H1 (cell line): ENCODE measurements around the gene NAT8L. TPM values are rescaled to one million over a fixed set of nuclear protein-coding genes. Genes with fewer than 3 reads are reported as not detected.

Experiments
- CTCF ChIA-PET: fragments of 300-600 bp; sonication (Branson Sonifier 250); formaldehyde crosslinking; loops from one replicate; lab custom pipeline; 2021; ENCODE audit not compliant: partially characterized antibody; lab: Charles Lee
- POLR2A ChIA-PET: fragments of 300-600 bp; sonication (Branson Sonifier 250); formaldehyde crosslinking; loops from one replicate; lab custom pipeline; 2021; ENCODE audit warnings: inconsistent platforms; ENCODE audit not compliant: partially characterized antibody; lab: Charles Lee
- DNase-seq, 2 experiments: peaks; one replicate each; pipeline versions ENCODE4 v3.0.0 to v3.0.0-alpha.2; 2010 to 2022; ENCODE audit warnings: low spot score in 2 of 2, low read depth in 1 of 2, mixed read lengths in 1 of 2
- FAIRE-seq: peaks from 2 replicates; lab custom pipeline; 2011; peaks lifted over from hg19 to GRCh38; lab: Jason Lieb, UNC
- H2AFZ ChIP-seq: 2 replicates; pipeline ENCODE4 v1.8.1; 2012; ENCODE audit warnings: low read length, inconsistent platforms
- H2AK5ac ChIP-seq: 2 replicates; pipeline ENCODE4 v1.6.1; 2013; ENCODE audit warnings: low read depth, low read length
- H2BK120ac ChIP-seq: replicated peaks from 2 replicates; pipeline ENCODE3; 2013; ENCODE audit warnings: low read depth, low read length, inconsistent platforms
- H2BK12ac ChIP-seq: 2 replicates; pipeline ENCODE4 v1.6.1; 2013; ENCODE audit warnings: low read depth, low read length
- H2BK15ac ChIP-seq: 2 replicates; pipeline ENCODE4 v1.6.1; 2013; ENCODE audit warnings: low read length
- H2BK20ac ChIP-seq: 2 replicates; pipeline ENCODE4 v1.6.1; 2013; ENCODE audit warnings: low read length
- H2BK5ac ChIP-seq: 2 replicates; pipeline ENCODE4 v1.6.1; 2013; ENCODE audit warnings: low read depth, low read length
- H3K14ac ChIP-seq: 2 replicates; pipeline ENCODE4 v1.6.1; 2013; ENCODE audit warnings: inconsistent platforms; ENCODE audit not compliant: insufficient read length
- H3K18ac ChIP-seq: 2 replicates; pipeline ENCODE4 v1.6.1; 2013; ENCODE audit warnings: low read length; ENCODE audit errors: extremely low read depth
- H3K23ac ChIP-seq: 2 replicates; pipeline ENCODE4 v1.6.1; 2013; ENCODE audit warnings: inconsistent platforms; ENCODE audit not compliant: insufficient read length
- H3K23me2 ChIP-seq: 2 replicates; pipeline ENCODE4 v1.6.1; 2013; ENCODE audit warnings: low read depth, low read length
- H3K27ac ChIP-seq: 2 replicates; pipeline ENCODE4 v1.6.1; 2011; ENCODE audit warnings: low read depth, low read length, inconsistent platforms
- H3K27me3 ChIP-seq, 4 experiments: replicated peaks in 1 of 4; 1 replicate in 1 of 4; 2 replicates in 3 of 4; pipeline versions ENCODE4 v1.6.1 to v1.8.1; 2011 to 2013; ENCODE audit warnings: low read length in 3 of 4, mild to moderate bottlenecking in 3 of 4, inconsistent platforms in 2 of 4, mixed read lengths in 2 of 4, moderate library complexity in 1 of 4; ENCODE audit not compliant: control insufficient read depth in 3 of 4, insufficient read depth in 3 of 4; ENCODE audit errors: extremely low read depth in 1 of 4
- H3K36me3 ChIP-seq, 4 experiments: 2 replicates each; pipeline versions ENCODE4 v1.6.1 to v1.8.1; 2011 to 2013; ENCODE audit warnings: mild to moderate bottlenecking in 4 of 4, low read length in 3 of 4, moderate library complexity in 2 of 4, control low read depth in 1 of 4, inconsistent platforms in 1 of 4; ENCODE audit not compliant: insufficient read depth in 4 of 4, control insufficient read depth in 2 of 4
- H3K4ac ChIP-seq: replicated peaks from 2 replicates; pipeline ENCODE3; 2013; ENCODE audit warnings: low read length, low read depth, mixed read lengths, inconsistent platforms; ENCODE audit not compliant: insufficient read length
- H3K4me1 ChIP-seq, 4 experiments: replicated peaks in 1 of 4; 1 replicate in 1 of 4; 2 replicates in 3 of 4; pipeline versions ENCODE4 v1.6.1 to v1.8.1; 2011 to 2013; ENCODE audit warnings: low read length in 3 of 4, inconsistent platforms in 2 of 4, mixed read lengths in 1 of 4; ENCODE audit not compliant: insufficient read depth in 4 of 4, control insufficient read depth in 3 of 4
- H3K4me2 ChIP-seq, 2 experiments: 2 replicates each; pipeline versions ENCODE4 v1.6.1 to v1.8.1; 2011 to 2013; ENCODE audit warnings: low read depth in 2 of 2, low read length in 2 of 2, control low read depth in 1 of 2, inconsistent platforms in 1 of 2, mild to moderate bottlenecking in 1 of 2; ENCODE audit not compliant: insufficient read depth in 1 of 2
- H3K4me3 ChIP-seq, 4 experiments: fragments of 200-600, 300-600 bp in 1 of 4; sonication (generic), shearing (Covaris generic), sonication (Bioruptor Twin) in 1 of 4; 2 replicates each; pipeline versions ENCODE4 v1.5.1 to v1.8.1; 2011 to 2016; ENCODE audit warnings: low read length in 4 of 4, low read depth in 3 of 4, control low read depth in 2 of 4, inconsistent platforms in 2 of 4, mild to moderate bottlenecking in 2 of 4, mixed read lengths in 1 of 4, moderate library complexity in 1 of 4; ENCODE audit not compliant: insufficient read depth in 2 of 4; ENCODE audit errors: extremely low read depth in 1 of 4
- H3K56ac ChIP-seq: replicated peaks from 2 replicates; pipeline ENCODE3; 2013; ENCODE audit warnings: low read depth, mild to moderate bottlenecking, mixed read lengths, low read length, inconsistent platforms; ENCODE audit not compliant: insufficient read length
- H3K79me1 ChIP-seq: 2 replicates; pipeline ENCODE4 v1.6.1; 2013; ENCODE audit warnings: low read depth, low read length, control low read depth
- H3K79me2 ChIP-seq, 2 experiments: 2 replicates each; pipeline versions ENCODE4 v1.6.1 to v1.8.1; 2012 to 2013; ENCODE audit warnings: low read length in 2 of 2, mild to moderate bottlenecking in 2 of 2, inconsistent platforms in 1 of 2; ENCODE audit not compliant: insufficient read depth in 2 of 2, control insufficient read depth in 1 of 2
- H3K9ac ChIP-seq, 4 experiments: replicated peaks in 1 of 4; 1 replicate in 1 of 4; 2 replicates in 3 of 4; pipeline versions ENCODE4 v1.6.1 to v1.8.1; 2011 to 2013; ENCODE audit warnings: low read depth in 3 of 4, low read length in 3 of 4, control low read depth in 2 of 4, mild to moderate bottlenecking in 2 of 4, moderate library complexity in 2 of 4, inconsistent platforms in 1 of 4; ENCODE audit errors: extremely low read depth in 1 of 4
- H3K9me3 ChIP-seq, 2 experiments: 2 replicates each; pipeline versions ENCODE4 v1.6.1 to v1.8.1; 2012 to 2013; ENCODE audit warnings: mild to moderate bottlenecking in 2 of 2, moderate library complexity in 2 of 2, control low read depth in 1 of 2, inconsistent platforms in 1 of 2, low read depth in 1 of 2, low read length in 1 of 2, mixed read lengths in 1 of 2; ENCODE audit not compliant: insufficient read depth in 2 of 2
- H4K20me1 ChIP-seq, 2 experiments: replicated peaks in 1 of 2; 2 replicates each; pipeline versions ENCODE3 to v1.8.1; 2011 to 2013; ENCODE audit warnings: inconsistent platforms in 2 of 2, low read length in 2 of 2, mild to moderate bottlenecking in 1 of 2; ENCODE audit not compliant: insufficient read depth in 2 of 2, control insufficient read depth in 1 of 2
- H4K5ac ChIP-seq: 2 replicates; pipeline ENCODE4 v1.6.1; 2013; ENCODE audit warnings: low read length, low read depth, mixed read lengths, inconsistent platforms; ENCODE audit not compliant: insufficient read length
- H4K8ac ChIP-seq: 2 replicates; pipeline ENCODE4 v1.8.0; 2013; ENCODE audit warnings: mild to moderate bottlenecking, moderate library complexity, low read length, inconsistent platforms; ENCODE audit not compliant: insufficient read depth; ENCODE audit errors: extremely low read depth
- H4K91ac ChIP-seq: replicated peaks from 2 replicates; pipeline ENCODE3; 2013; ENCODE audit warnings: low read length, mixed read lengths, inconsistent platforms; ENCODE audit not compliant: insufficient read length
- HDAC6 ChIP-seq: IDR thresholded peaks from one replicate; pipeline ENCODE4 v1.7.1; 2012; ENCODE audit warnings: low read depth, mild to moderate bottlenecking, inconsistent platforms, low read length, moderate library complexity
- SIRT6 ChIP-seq: IDR thresholded peaks from one replicate; pipeline ENCODE4 v1.7.1; 2012; ENCODE audit warnings: low read length, inconsistent platforms
- SUZ12 ChIP-seq: fragments of 200-600 bp; sonication (generic); IDR thresholded peaks from 2 replicates; pipeline ENCODE4 v1.6.1; 2012; ENCODE audit warnings: mild to moderate bottlenecking, inconsistent platforms, low read length, moderate library complexity, mixed read lengths
- TAF7 ChIP-seq: optimal IDR thresholded peaks from 2 replicates; pipeline ENCODE3; 2011; ENCODE audit warnings: low read depth, mild to moderate bottlenecking, inconsistent platforms, low read length, moderate library complexity, borderline replicate concordance
- WGBS, 2 experiments: shearing (Covaris generic) in 1 of 2; methylation state at CpG; one replicate each; pipeline versions ENCODE4 v1.1.6 to v1.1.7; 2013 to 2015; ENCODE audit warnings: low lambda C conversion rate in 2 of 2, mixed read lengths in 2 of 2, inconsistent platforms in 1 of 2, low coverage in 1 of 2, missing lambda C conversion rate in 1 of 2; ENCODE audit not compliant: insufficient replicate concordance in 2 of 2, insufficient coverage in 1 of 2, insufficient read length in 1 of 2; ENCODE audit errors: extremely low coverage in 1 of 2, missing lambda C conversion rate in 1 of 2; 5-methylcytosine and 5-hydroxymethylcytosine counted together
- polyA plus RNA-seq, 7 experiments: library from polyadenylated mRNA; depleted of rRNA in 3 of 7; stranded (reverse) in 5 of 7; unstranded in 2 of 7; fragments of >200 nt in 5 of 7; fragments of 200-250 nt in 2 of 7; gene quantifications; 1 replicate in 5 of 7; 2 replicates in 1 of 7; 4 replicates in 1 of 7; pipeline versions ENCODE4 v1.2.1 to v1.2.3, GENCODE V29; 2011 to 2013; ENCODE audit warnings: missing spikeins in 2 of 7, mixed read lengths in 2 of 7
- total RNA-seq: library from RNA; stranded (reverse); fragmentation: NEBNext Ultra II Directional; extraction: Animal tissue kit (Norgen Biotek cat#: 25700); gene quantifications from 2 replicates; pipeline ENCODE4 v1.2.1, GENCODE V29; 2021
- TF ChIP-seq, protein P1 (sequence below): IDR thresholded peaks from 2 replicates; pipeline ENCODE4 v1.6.1; 2012; ENCODE audit warnings: inconsistent platforms

NAT8L gene
- total and polyA plus RNA-seq, 2 of the 8 experiments (the other 6 are each of a cell fraction or from before 2014, with no cell fraction given): 10.8 TPM

GRCh38 chr4:2042204-2042946 lies 16.8 kb upstream of the NAT8L start:
- no peak overlapping the region for H3K23ac ChIP-seq
- H4K5ac ChIP-seq: no peak overlapping the region
- H3K27ac ChIP-seq: no peak overlapping the region
- no peak overlapping the region for H2BK15ac ChIP-seq
- no peak overlapping the region for H2BK20ac ChIP-seq
- H3K56ac ChIP-seq: no peak overlapping the region
- H3K79me1 ChIP-seq: no peaks in the 10 kb centered on the region
- peaks cover 12% of the 10 kb centered on the region; the same call in 1 of the 2 replicates for H3K23me2 ChIP-seq
- no peak overlapping the region for H3K14ac ChIP-seq
- peak overlapping the region; percentile 47 to 73 for H3K4me2 ChIP-seq
- no peak overlapping the region for H2BK120ac ChIP-seq
- H3K4me1 ChIP-seq: peaks cover 0 to 8% (median 3%) of the 10 kb centered on the region in 4 experiments; a peak in 5 of 7 replicates
- no peak overlapping the region for H2BK12ac ChIP-seq
- no peak overlapping the region for H2AK5ac ChIP-seq
- no peak overlapping the region for H3K4ac ChIP-seq
- H4K20me1 ChIP-seq: peaks cover 0 to 9% of the 10 kb centered on the region in 2 experiments
- H3K79me2 ChIP-seq: no peaks in the 10 kb centered on the region
- peak overlapping the region; percentile 48 to 72 (median 58) for H3K4me3 ChIP-seq
- DNase-seq (peak in 1 of 2 experiments; percentile 69), FAIRE-seq (no peak)
- H4K8ac ChIP-seq: no peak overlapping the region
- H2BK5ac ChIP-seq: no peak overlapping the region
- H3K27me3 ChIP-seq: peaks cover 21 to 52% (median 45%) of the 10 kb centered on the region in 4 experiments
- TF ChIP-seq, protein P1, sequence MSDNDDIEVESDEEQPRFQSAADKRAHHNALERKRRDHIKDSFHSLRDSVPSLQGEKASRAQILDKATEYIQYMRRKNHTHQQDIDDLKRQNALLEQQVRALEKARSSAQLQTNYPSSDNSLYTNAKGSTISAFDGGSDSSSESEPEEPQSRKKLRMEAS: no peak
- TF ChIP-seq SIRT6 (no peak), SUZ12 (peak; percentile 28), HDAC6 (no peak), TAF7 (no peak)
- 11% methylated on average over 15 of the region's 80 CpGs; no CpG with 5 or more reads in 1 of the 2 experiments for WGBS, 2 experiments
- H3K36me3 ChIP-seq: no peaks in the 10 kb centered on the region; a peak in 1 of 8 replicates
- H4K91ac ChIP-seq: no peak overlapping the region
- no peak overlapping the region for H2AFZ ChIP-seq
- POLR2A ChIA-PET: interaction anchor here (2.3 kb wide), 1 partner anchor 33 kb away, joined by 6 read pairs; the partner anchor contains the start of gene NELFA
- H3K9ac ChIP-seq: no peak overlapping the region
- H3K9me3 ChIP-seq: peaks cover 0 to 8% of the 10 kb centered on the region in 2 experiments; a peak in 1 of 4 replicates
- CTCF ChIA-PET: no interaction called here
- no peak overlapping the region; the same call in 1 of the 2 replicates for H3K18ac ChIP-seq
